GM20000 (cell line): Measurements from ENCODE around the gene DPYSL3.

ENCODE experiments used
- DNase-seq: peaks from one replicate; pipeline ENCODE4 v3.0.0; 2012; ENCODE audit warnings: low spot score
- TF ChIP-seq, protein P1 (sequence below): IDR thresholded peaks from 2 replicates; pipeline ENCODE4 v1.5.1; 2012; ENCODE audit warnings: mild to moderate bottlenecking, control low read depth; ENCODE audit errors: extremely low read depth, missing control alignments

DPYSL3 gene

DNA sequence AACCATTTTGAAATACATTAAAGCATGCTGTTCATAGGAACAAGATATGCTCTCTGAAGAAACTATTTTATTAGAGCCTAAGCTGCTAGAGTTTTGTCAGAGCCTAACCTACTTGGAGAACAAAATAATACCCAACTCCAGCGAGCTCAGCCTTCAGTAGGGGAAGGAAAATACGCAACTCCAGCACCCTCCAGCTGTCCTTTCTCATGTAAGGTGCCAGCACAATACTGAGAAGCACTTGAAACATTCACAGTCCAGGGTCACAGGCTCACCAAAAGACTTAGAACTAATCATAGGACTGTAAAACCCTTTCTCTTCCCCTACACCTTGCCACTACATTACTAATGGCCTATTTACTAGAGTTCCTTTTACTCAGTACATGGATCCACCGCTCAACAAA lies 18.9 kb downstream of the DPYSL3 start:
- TF ChIP-seq, protein P1, sequence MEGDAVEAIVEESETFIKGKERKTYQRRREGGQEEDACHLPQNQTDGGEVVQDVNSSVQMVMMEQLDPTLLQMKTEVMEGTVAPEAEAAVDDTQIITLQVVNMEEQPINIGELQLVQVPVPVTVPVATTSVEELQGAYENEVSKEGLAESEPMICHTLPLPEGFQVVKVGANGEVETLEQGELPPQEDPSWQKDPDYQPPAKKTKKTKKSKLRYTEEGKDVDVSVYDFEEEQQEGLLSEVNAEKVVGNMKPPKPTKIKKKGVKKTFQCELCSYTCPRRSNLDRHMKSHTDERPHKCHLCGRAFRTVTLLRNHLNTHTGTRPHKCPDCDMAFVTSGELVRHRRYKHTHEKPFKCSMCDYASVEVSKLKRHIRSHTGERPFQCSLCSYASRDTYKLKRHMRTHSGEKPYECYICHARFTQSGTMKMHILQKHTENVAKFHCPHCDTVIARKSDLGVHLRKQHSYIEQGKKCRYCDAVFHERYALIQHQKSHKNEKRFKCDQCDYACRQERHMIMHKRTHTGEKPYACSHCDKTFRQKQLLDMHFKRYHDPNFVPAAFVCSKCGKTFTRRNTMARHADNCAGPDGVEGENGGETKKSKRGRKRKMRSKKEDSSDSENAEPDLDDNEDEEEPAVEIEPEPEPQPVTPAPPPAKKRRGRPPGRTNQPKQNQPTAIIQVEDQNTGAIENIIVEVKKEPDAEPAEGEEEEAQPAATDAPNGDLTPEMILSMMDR, result no peak

DNA sequence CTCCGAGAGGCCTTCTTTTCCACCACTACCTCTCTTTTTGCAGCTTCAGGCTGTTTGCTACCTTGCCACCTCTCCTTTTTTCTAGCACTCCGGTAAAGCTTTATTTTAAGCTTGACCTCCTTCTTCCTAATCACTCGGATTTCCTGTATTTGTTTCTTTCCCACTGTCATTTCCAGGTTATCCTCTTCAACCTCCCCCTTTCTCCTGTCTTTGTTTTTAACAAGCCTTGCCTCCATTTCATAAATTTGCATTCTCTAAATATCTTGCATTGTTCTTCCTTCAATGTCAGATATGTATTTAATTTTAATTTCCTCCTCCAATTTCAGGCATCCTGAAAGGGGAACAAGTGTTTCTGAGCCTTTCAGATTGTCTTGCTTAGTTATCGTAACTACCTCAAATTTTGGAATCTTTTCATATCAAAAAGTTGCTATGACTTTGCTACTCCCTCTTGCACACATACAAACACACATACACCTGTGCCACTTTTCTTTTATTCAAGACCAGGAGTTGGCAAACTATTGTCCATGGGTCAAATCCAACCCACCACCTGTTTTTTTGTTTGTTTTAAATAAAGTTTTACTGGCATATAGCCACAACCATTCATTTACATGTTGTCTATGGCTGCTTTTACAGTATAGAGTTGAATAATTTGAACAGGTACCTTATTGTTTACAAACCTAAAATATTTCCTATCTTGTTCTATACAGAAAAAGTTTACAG lies 22.7 kb downstream of the DPYSL3 start:
- no peak for DNase-seq
- TF ChIP-seq, protein P1, result no peak

More for the DNA sequence above, 18.9 kb downstream of the DPYSL3 start:
- DNase-seq, result no peak

DNA sequence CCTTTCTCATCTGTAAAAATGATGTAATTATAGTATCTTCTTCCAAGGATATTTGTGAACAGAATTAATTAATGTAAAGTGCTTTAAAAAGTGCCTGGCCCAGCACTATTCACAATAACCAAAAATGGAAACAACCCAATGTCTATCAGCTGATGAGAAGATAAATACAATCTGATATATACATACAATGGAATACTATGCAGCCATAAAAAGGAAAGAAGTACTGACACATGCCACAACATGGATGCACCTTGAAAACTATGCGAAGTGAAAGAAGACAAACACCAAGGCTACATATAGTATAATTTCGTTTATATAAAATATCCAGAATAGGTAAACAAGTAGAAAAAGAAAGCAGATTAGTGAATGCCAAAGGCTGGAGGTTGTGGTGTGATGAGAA lies 24.1 kb downstream of the DPYSL3 start:
- no peak for DNase-seq
- TF ChIP-seq, protein P1, result no peak

DNA sequence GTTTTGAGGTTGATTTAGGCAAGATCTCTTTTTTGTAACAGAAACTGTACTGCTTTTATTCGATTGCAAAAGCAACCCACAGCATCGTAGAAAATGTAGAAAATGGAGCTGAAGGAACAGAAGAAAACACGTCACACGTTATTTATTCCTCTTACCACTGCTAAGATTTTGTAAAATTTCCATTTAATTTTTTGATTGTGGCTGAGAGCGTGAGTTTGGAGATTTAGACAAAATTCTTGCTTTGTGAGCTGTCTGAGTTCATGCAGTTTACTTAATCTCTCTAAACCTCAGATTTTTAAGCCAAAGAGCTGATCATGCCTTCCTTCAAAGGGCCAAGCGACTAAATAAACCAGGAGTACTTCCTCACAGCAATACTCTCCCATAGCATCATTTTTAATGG lies 24.8 kb downstream of the DPYSL3 start:
- DNase-seq, result no peak
- TF ChIP-seq, protein P1, result no peak

DNA sequence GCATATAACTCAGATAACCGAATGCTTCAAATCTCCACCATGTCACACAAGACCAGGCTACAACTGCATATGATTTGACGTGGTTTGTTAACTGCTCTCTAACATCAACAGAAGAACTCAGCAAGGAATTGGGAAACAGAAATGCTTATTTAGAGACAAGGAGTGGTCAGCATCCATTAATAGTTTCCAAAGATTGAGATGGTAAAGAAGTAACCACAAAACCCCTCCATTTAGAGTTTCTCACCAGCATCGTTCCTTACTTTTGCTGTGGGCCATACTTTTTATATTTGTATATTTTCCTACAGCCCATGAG lies 25.2 kb downstream of the DPYSL3 start:
- DNase-seq, result no peak
- TF ChIP-seq, protein P1, result no peak

DNA sequence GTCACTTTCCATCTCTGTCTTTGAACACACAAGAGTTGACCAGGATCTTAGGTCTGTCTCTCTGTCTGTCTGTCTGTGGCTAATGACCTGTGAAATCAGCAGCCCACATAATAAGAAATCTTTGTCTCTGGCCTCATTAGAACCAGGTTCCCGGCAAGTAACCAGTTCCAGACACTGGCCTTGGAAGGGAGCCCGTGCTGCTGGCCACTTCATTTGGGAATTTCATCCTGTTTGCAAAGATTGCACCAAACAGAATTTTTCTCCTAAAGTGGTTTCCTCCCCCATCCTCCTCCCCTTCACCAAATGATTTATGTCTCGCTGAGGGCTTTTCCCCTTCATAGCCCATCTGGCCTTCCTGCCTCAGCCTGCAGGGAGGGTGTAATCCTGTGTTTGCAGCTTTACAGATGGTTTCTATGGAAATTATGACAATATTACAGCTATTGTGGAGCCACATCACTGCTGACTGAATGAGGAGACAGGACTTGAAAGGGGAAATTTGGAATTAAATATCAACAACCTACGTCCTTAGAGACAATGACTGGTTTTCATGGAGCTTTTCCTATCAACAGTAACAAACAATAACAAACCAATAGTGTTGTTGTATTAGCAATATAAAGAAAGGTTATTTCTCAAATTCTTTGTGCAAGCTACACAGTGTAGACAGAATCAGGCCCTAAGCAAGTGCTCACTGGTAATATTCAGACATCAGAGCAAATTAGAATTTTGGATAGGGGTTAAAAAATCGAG lies 25.7 kb downstream of the DPYSL3 start:
- DNase-seq, result no peak
- TF ChIP-seq, protein P1, result no peak

DNA sequence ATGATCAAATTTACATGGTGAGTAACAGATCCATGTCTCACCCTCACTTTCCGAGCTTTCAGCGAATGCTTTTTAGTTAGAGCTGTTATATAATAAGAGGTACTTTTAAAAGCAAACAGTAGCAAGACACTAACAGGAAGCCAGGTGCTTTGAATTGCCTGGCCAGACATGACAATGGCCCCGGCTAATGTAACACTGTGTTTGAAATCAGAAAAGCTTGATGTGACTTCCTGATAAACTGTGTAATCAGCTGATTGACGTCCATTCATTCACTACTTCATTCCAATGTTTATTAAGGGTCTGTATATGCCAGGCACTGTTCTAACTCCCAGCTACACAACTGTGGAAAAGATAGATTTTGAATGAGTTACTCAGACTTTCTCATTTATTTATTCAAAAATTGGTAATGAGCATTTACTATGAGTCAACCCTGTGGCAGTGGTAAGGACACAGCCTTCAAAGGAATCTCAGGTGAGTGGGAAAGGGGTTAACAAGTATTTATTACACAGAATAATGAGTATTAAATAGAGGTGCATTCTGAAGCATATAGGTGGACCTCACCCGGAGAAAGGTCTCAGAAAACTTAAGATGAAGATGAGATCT lies 26.6 kb downstream of the DPYSL3 start:
- no peak for DNase-seq
- TF ChIP-seq, protein P1, result no peak
